ENCODE data around the gene IGSF21.

The IGSF21 gene

DNA sequence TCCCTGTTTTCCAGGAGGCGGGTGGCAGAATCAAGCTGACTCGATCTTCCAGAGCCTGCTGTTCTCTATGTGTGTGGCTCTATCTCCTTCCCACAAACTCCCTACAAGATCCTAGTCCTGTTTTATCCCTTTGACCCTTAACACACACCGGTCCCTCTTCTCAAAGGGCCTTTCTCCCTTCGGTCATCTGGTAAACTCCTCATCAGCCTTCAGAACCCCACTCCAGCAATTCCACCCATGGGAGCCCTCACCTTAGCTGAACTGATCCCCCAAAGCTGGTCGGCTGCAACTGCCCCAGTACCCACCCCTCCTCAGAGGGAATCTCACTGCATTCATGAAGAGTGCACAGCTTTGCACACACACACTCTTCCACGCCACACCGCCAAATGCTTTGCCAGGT is 184.9 kb downstream of the IGSF21 start:
- no peak for DNase-seq

DNA sequence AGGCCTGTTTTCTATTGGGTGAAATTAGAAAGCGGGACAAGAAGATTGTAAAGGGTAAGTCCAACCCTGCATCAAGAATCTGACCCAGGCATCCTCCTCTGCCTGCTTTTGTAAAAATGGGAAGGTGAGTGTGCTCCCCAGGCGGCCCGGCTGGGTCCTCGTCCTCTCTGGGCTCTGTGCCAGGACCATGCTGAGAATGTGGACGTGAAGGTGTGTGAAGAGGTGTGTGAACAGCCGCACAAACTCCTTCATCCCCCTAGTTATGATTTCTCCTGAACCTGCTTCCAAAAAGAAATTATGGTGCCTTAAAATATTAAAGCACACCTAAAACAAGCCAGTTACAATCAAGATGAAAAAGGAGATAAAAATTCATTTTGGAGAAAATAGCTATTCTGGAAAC is 185.7 kb downstream of the IGSF21 start:
- DNase-seq = no peak

DNA sequence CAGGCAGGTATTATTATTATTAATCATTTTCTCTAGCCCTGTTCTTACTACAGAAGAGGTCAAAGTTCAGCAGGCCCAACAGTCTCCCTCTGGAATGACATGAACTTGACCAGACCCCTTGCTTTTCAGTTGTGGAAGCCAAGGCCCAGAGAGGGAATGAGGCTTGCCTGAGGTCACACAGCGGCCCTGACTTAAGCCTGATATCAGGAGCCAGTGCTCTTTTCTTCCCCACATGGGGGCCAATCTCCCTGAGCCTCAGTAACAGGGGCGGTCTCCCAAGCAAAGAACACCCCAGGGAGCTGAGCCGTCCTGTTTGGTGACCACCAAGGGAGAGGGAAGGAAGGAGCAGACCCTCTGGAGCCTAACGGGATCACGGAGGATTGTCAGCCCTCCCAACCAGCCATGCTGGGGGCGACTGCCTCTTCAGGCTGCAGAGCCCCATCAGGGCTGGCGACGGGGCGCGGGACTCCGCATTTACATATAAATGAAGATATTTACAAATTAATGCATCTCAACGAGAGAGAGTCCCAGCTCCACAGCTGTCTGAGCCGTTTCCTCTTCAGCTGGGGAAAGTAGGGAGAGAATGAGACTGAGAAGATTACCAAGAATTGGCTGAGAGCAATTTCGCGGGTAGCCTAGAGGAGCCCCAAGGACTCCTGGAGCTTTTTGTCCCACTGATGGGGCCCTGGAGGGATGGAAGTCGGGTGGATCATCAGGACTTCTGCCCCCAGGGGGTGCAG is 187.0 kb downstream of the IGSF21 start:
- no peak for DNase-seq

DNA sequence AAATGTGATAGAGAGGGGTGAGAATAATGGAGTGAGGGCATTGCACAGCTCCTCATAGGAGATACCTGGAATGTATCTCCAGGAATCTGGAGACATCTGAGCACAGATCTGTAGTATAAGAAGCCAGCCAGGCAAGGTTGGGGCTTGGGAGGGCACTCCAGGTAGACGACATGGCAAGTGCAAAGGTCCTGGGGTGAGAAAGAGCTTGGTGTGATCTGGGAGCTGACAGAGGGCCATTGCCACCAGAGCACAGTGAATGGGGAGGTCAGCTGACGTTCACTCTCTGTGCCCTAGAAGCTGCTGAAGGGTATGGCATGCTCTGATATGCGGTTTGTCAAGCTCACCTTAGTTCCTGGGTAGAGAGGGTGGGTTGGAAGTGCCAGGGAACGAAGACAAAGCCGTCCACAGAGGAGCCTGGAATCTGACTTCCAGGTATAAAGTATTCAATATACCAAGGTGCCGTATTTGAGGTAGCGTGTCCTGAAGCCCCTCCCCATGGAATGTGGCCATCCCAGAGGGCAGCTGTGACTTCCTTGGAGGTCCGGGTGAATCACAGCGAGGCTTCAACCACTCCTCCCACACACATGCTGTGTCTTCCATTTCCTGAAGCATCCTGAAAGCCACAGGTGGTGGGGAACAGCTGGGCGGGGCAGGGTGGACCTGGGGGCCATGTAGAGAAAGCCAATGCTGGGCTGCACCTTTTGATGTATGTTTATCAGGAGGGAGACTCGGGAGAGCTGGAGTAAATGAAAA is 190.5 kb downstream of the IGSF21 start:
- no peak for DNase-seq

DNA sequence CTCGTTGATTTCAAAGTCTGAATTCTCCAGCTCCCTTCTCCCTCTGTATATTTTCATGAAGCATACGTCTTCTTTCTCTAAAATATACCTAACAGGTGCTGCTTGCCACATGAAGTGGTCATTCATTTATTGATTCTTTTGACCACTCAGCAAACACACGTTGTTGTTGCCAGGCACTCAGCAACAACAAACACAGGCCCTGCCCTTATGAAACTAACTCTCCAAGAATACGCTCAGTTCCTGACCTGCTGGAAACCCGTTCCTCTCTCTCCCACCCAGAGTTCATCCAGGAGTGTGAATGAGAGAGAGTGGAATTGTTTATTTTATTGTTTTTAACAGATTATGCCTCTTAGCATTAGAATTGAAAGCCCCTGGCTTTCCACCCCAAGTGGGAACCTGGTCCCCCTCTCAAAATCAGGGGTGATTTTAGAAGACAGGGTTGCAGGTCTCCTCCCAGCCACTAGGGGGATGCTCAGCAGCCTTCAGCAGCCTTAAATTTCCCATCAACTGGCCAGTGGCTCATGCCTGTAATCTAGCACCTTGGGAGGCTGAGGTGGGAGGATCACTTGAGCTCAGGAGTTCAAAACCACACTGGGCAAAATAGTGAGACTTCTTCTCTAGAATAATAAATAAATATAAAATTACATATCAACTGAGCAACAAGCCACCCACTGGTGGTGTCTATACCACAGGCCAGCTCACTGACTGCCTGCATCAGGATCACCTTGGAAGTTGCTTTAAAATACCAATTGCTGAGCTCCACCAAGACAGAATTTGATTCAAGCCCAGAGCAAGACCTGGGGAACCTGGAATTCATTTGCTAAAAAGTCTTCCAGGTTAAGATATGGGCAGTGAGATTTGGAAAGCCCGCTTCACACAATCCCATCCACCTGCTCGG is 192.1 kb downstream of the IGSF21 start:
- no peak for DNase-seq

DNA sequence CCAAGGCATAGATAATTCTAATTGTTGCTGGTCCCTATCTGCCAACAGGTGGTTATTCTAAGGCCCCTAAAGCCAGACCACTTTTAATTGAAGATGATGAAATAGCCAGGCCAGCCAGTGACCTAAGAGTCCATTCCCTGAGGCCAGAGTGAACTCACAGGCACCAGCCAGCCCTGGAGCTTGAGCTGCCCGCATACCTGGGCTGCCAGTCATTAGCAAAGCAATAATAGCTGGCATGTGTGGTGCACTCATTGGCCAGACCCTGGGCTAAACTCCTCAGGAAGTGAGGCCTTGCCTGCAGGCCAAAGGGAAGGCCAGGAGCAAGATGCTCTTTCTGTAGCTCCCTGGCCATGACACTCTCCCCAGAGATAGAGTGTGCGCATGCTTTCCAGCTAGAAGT is 192.8 kb downstream of the IGSF21 start:
- DNase-seq = no peak

DNA sequence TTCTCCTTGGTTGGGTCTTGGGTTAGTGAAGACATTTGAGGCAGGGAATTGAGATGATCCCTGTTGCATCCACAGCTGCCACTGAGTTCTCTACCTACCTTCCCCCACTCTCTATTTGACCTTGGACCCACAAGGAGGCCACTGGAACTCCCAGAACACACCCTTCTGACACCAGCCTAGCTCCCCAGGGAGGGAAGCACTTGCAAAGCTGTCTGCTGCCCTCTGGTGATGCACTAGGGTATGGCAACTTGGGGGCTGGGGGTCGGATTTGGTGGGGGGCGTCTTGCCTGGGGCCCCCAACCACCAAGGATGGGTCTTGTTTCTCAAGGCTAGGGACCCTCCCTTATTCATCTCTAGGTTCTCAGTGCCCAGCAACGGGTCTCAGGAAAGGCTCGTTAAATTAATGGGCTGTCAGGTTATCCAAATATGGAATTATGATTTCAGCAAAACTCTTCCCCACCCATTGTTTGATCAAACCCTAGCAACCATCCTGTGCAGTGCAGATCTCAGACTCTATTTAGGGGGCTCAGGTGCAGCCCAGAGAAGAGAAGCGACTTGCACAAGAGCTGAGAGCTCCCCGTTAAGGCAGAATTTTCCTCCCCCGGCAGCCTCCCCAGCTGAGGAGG is 195.3 kb downstream of the IGSF21 start:
- DNase-seq = no peak

DNA sequence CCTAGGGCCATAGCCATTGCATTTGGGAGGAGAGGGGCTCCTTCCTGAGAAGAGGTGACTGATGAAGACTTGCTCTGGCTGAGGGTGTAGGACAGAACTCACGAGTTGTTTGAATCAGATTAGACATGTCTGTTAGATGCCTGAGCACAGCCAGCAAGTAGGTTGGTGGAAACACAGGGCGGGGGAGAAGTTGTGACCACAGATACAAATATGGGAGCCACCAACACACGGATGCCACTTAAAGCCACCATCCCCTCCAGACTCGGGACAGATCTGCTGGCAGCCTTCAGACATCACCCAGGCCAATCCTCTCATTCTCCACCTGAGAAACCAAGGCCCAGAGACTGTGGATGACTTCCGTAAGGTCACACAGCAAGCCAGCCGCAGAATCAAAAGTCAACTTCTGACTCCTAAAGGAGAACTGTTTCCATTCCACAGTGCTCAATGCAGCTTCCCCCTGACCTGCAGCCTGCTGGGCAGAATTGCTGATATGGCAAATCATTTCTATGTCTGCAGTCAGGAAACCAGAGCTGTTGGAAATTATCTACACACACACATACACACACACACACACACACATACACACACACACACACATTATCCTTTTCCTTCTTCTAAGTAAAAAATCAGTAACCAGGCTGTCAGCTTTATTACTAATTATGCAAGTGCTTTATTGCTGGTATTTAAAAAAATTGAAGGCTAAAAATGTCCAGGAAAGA is 196.7 kb downstream of the IGSF21 start:
- DNase-seq = no peak

DNA sequence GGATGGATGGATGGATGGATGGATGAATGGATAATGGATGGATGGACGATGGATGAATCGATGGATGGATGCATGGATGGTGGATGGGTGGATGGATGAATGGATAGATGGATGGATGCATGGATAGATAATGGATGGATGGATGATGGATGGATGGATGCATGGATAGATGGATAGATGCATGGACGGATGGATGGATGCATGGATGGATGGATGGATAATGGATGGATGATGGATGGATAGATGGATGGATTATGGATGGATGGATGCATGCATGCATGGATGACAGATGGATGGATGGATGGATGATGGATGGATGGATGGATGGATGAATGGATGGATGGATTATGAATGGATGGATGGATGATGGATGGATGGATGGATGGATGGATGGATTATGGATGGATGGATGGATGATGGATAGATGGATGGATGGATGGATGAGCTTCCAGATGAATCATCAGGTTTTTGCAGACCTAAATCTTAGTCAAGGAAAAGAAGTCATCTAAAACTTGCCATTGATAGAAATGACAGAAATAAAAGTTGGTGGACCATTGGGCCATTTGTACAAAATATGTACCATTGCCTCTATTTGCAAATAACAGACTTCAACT is 197.7 kb downstream of the IGSF21 start:
- DNase-seq = no peak

DNA sequence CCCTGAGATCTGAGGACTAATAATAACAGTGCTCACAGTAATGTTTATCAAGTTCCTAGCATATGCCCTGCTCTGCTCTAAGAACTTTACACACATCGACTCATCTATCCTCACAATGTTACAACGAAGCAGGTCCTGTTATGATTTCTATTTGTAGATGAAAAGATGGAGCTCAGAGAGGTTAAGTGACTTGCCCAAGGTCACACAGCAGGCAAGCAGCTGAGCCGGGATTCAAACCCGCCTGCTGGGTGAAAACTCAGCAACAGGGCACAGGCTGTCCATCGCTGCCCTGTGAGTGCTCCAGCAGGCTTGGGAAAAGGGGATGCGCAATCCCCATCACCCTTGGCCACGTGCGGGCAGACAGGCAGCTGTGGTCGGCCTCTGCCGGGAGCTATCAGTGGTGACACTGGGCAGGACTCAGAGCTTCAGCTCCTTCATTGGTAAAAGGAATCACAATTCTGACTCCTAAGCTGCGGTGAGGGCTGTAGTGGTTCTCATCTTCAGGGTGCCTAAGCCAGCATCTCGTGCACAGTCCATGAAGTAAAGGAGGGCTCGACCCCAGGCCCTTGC is 199.8 kb downstream of the IGSF21 start:
- DNase-seq = no peak

DNA sequence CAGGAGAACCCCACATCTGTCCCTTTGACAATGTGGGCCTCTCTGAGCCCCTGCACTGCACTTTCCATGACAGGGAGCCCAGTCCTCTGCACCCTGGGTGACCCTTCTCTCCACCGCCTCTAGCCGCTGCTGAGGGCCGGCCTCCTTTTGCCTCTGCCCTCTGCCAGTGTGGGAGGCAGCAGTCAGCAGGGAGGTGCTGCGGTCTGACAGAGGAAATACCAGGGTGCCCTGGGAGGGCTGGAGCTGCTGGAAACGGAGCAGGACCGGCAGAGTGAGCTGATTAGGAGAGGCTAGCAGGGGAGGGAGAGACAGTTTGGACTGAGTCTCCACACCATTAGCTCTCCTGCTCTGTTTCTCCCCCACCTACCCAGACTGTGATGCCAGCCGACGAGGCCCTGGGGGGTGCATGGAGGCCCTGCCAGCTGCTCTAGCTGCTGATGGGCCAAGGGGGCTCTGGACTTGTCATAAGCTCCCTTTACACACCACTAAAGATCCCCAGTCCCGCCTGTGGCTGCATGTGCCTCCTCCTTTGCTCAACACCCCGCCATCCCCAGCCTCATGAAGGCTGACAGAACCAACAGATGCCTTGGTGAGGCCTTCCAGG is 202.1 kb downstream of the IGSF21 start:
- DNase-seq = no peak

DNA sequence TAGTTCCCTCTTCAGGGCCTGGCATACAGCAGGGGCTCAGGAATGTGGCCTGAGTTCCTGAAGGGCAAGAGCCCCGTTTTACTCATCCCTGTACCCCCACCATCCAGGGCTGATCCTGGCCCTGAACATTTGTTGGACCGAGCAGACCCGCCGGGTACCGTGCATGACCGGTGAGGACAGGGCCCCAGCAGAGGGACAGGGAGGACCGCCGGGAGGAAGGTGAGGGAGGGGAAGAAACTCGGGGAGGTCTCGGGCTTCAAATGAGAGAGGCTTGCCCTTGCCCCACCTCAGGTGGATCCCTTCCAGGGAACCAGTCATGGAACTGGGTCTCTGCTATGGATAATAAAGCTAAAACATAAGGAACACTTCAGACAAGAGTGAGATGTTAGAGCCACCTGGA is 205.4 kb downstream of the IGSF21 start:
- no peak for DNase-seq

DNA sequence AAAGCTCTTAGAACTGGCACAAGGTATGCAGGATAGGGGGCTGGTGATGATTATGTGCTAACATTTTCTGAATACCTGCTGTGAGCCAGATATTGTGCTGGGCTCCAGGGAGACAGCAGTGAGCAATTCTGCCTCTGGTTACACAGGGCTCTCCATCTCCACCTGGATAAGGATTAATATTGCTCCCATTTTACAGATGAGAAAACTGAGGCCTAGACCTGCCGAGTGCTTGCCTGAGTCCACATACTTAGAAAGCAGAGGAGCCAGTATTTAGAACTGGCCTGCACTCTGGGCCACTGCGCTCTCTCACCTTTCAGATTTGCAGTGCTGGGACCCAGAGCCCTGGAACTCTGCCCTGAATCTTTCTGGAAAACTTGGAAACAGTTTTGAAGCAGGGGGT is 205.9 kb downstream of the IGSF21 start:
- no peak for DNase-seq

DNA sequence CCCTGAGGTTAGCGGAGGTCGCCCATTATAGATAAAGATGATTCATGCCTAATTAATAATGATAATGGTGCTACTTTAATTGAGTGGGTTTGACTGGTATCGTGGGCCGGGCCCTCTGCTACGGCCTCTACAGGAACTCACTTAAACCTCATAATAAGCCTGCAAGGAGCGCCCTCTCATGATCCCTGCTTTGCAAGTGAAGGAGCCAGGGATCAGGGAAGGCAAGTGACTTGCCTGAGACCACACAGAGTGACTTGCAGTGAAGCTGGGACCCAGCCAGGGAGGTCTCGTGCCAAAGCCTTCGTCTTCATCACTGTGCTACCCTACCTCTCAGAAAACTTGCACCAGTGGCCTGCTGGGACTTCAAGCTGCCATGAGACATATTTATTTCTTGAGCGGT is 206.8 kb downstream of the IGSF21 start:
- DNase-seq = no peak

DNA sequence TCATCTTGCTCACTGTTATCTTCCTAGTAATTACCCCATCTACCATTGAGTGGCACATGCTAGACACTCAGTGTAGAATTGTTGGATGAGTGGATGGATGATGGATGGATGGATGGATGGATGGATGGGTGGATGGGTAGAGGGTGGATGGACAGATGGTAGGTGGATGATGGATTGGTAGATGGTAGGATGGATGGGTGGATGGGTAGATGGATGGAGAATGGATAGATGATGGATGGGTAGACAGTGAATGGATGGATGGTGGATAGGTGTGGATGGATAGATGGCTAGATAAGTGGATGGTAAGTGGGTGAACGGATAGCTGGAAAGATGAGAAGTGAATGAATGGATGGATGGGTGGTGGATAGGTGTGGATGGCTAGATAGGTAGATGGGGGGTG is 207.9 kb downstream of the IGSF21 start:
- no peak for DNase-seq

DNA sequence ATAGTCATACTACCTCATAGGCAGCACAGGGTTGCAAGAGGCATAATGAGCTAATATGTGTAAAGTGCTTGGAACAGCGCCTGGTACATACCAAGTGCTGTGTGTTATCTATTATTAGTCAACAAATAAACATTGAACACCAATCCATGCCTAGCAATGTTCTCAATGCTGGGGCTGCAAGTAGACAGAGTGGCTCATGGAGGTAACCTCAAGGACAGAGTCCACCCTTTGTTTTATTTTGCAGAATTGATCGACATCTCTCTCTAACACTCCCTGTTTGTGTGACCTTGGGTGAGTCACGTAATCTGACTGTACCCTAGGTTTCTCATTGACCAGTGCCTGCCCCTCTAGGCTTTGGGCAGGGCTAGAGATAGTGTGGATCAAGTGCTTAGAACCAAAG is 209.2 kb downstream of the IGSF21 start:
- DNase-seq = no peak

DNA sequence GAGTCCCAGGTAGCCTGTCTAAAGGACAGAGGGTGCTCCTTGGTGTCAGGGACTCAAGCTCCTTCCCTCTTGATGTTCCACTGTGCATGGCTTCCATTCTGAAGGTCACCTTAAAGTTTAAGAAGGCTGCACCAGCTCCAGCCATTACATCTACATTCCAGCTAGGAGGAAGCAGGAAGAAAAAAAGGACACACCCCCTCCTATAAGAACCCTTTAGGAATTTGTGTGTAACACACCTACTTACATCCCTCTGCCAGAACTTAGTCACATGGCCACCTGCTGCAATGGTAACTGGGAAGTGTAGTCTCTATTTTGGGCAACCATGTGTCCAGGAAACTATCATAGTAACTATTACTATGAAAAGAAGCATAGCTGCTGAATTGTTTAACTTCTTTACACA is 211.5 kb downstream of the IGSF21 start:
- DNase-seq = no peak

DNA sequence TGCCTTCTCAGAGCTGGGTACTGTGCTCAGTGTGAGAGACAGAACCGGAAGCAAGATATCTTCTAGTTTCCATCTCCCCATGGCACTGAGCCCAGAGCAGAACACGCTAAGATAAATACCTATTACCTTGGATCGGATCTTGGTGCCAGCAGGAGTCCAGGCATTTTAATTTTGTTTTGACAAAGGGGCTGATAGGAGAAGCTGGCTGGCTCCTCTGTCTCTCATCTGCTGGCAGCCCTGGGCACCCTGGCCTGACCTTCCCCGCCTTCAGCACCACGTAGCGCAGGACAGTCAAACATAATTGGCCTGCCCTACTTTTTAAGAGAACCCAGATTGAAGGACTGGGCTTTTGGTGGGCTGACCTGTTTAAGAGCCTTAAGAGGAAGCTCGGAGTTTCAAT is 212.5 kb downstream of the IGSF21 start:
- no peak for DNase-seq

DNA sequence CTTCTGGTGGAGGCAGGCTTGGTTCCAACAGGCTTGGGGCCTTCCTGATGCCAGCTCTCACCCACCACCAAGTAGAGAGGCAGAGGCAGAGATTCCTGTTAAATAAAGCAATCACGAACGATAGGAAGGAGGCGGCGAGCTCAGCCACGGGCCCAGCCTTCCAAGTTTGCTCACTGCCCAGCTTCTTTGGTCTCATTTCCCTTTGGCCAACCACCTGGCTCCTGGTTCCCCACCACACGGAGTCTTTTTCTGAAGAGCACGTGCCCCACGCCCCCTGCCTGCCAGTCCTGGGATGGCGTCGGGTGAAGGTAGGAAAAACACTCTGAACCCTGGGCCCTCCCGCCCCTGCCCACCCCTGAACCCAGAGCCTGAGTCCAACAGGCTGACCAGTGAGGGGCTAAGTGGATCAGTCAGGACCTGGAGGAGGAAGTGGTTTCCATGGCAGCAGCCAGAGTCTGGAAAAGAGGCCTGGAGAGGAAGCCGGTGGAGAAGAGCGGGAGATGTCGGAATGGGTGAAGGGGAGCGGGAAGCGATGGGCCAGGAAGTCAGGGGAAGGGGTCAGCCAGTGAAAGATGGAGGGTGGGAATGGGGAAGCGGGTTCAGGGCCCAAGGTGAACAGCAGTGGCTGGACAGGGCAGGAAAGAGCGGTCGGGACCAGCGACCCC is 214.9 kb downstream of the IGSF21 start:
- DNase-seq = no peak

Data from amygdala (tissue), 56 donors.